Ishikawa (cell line): Measurements from ENCODE around the gene CNGA1.

Source experiments
- CEBPB ChIP-seq: IDR thresholded peaks from 2 replicates; pipeline ENCODE4 v1.6.1; 2012
- CREB1 ChIP-seq: IDR thresholded peaks from 2 replicates; pipeline ENCODE4 v1.6.1; 2012; ENCODE audit warnings: low read depth
- EGR1 ChIP-seq: IDR thresholded peaks from 2 replicates; pipeline ENCODE4 v1.6.1; 2012
- EP300 ChIP-seq: IDR thresholded peaks from 2 replicates; pipeline ENCODE4 v1.6.1; 2012; ENCODE audit warnings: borderline replicate concordance
- FOXM1 ChIP-seq: IDR thresholded peaks from 2 replicates; pipeline ENCODE4 v1.6.1; 2012; ENCODE audit warnings: low read depth, borderline replicate concordance
- NFIC ChIP-seq: IDR thresholded peaks from 2 replicates; pipeline ENCODE4 v1.6.1; 2012
- RAD21 ChIP-seq: IDR thresholded peaks from 2 replicates; pipeline ENCODE4 v1.6.1; 2012; ENCODE audit warnings: low read depth
- TAF1 ChIP-seq: IDR thresholded peaks from 2 replicates; pipeline ENCODE4 v1.6.1; 2012; ENCODE audit warnings: low read depth, mild to moderate bottlenecking
- TCF12 ChIP-seq: IDR thresholded peaks from 2 replicates; pipeline ENCODE4 v1.6.1; 2012; ENCODE audit warnings: low read depth
- TEAD4 ChIP-seq: IDR thresholded peaks from 2 replicates; pipeline ENCODE4 v1.6.1; 2012
- YY1 ChIP-seq: IDR thresholded peaks from 2 replicates; pipeline ENCODE4 v1.6.1; 2012; ENCODE audit warnings: low read depth
- ZBTB7A ChIP-seq: IDR thresholded peaks from 2 replicates; pipeline ENCODE4 v1.6.1; 2012; ENCODE audit warnings: low read depth
- TF ChIP-seq, protein P1 (sequence below): IDR thresholded peaks from 2 replicates; pipeline ENCODE4 v1.6.1; 2012; ENCODE audit warnings: low read depth, mild to moderate bottlenecking
- TF ChIP-seq, protein P2 (sequence below): IDR thresholded peaks from 2 replicates; pipeline ENCODE4 v1.6.1; 2012
- TF ChIP-seq, protein P3 (sequence below): IDR thresholded peaks from 2 replicates; pipeline ENCODE4 v1.6.1; 2012

The CNGA1 gene

DNA sequence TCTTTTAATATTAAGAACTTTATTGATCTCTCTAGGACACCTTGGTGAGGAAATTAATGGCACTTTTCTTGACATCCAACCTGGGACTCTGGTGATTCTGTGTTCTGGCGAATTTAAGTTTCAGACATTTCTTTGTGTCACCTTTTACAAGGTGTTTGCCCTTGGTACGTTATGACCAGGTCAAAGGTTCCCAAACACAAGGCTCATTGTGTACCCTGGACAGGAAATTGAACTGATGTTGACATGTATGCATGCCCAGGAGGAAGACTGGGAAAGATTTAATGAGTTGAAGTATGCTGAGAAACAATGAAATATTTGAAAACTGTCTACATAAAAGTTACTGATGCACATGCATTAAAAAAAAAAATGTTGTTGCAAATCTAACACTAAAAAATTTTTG, 22.2 kb upstream of the CNGA1 start:
- TF ChIP-seq TCF12 (no peak), RAD21 (no peak), NFIC (no peak), YY1 (no peak), EP300 (no peak), ZBTB7A (no peak), TAF1 (no peak), TEAD4 (no peak), EGR1 (no peak), CREB1 (no peak), FOXM1 (no peak), CEBPB (no peak)
- TF ChIP-seq, protein P1, sequence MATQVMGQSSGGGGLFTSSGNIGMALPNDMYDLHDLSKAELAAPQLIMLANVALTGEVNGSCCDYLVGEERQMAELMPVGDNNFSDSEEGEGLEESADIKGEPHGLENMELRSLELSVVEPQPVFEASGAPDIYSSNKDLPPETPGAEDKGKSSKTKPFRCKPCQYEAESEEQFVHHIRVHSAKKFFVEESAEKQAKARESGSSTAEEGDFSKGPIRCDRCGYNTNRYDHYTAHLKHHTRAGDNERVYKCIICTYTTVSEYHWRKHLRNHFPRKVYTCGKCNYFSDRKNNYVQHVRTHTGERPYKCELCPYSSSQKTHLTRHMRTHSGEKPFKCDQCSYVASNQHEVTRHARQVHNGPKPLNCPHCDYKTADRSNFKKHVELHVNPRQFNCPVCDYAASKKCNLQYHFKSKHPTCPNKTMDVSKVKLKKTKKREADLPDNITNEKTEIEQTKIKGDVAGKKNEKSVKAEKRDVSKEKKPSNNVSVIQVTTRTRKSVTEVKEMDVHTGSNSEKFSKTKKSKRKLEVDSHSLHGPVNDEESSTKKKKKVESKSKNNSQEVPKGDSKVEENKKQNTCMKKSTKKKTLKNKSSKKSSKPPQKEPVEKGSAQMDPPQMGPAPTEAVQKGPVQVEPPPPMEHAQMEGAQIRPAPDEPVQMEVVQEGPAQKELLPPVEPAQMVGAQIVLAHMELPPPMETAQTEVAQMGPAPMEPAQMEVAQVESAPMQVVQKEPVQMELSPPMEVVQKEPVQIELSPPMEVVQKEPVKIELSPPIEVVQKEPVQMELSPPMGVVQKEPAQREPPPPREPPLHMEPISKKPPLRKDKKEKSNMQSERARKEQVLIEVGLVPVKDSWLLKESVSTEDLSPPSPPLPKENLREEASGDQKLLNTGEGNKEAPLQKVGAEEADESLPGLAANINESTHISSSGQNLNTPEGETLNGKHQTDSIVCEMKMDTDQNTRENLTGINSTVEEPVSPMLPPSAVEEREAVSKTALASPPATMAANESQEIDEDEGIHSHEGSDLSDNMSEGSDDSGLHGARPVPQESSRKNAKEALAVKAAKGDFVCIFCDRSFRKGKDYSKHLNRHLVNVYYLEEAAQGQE = no peak
- TF ChIP-seq, protein P2, sequence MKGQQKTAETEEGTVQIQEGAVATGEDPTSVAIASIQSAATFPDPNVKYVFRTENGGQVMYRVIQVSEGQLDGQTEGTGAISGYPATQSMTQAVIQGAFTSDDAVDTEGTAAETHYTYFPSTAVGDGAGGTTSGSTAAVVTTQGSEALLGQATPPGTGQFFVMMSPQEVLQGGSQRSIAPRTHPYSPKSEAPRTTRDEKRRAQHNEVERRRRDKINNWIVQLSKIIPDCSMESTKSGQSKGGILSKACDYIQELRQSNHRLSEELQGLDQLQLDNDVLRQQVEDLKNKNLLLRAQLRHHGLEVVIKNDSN = no peak
- TF ChIP-seq, protein P3, sequence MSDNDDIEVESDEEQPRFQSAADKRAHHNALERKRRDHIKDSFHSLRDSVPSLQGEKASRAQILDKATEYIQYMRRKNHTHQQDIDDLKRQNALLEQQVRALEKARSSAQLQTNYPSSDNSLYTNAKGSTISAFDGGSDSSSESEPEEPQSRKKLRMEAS = no peak

DNA sequence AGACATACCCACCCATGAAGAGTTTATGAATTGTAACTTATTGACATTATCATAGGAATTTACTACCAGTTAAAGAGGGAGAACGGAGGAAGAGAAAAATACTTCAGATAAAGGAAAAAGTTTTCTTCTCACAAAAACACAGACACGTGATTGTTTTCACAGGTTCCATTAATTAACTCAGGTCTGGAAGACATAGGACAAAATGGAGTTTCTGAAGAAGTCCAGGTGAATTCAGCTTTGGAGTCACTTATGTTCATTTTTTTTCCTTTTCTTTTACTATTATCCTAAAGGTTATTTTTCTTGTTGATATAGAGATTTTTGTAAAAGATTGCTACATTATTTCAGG, 20.6 kb upstream of the CNGA1 start:
- no peak for TF ChIP-seq ZBTB7A
- TF ChIP-seq, protein P2 = no peak

DNA sequence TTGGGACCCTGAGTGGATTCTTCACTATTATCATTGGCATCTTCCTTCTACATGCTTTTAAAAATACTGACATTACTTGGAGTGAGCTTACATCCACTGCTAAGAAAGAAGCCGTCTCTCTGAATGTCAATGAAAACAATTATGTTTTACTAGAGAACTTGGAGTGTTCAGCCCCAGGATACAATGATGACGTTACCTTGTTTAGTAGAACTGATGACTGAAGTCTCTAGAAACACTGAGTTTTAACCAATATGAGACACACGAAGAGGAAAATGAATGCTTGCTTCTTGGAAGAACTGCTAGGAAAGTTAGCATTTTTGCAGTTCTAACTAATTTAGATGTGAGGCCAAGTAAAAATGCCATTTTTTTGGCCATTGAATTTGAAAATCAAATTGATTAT, 19.5 kb upstream of the CNGA1 start:
- TF ChIP-seq EGR1 = no peak
- no peak for TF ChIP-seq TEAD4
- TF ChIP-seq TCF12 = no peak
- TF ChIP-seq EP300 = no peak
- TF ChIP-seq, protein P1 = no peak
- TF ChIP-seq ZBTB7A = no peak
- TF ChIP-seq, protein P3 = no peak
- no peak for TF ChIP-seq FOXM1
- no peak for TF ChIP-seq YY1
- no peak for TF ChIP-seq NFIC
- no peak for TF ChIP-seq RAD21
- TF ChIP-seq TAF1 = no peak
- no peak for TF ChIP-seq CREB1
- TF ChIP-seq, protein P2 = no peak
- no peak for TF ChIP-seq CEBPB

DNA sequence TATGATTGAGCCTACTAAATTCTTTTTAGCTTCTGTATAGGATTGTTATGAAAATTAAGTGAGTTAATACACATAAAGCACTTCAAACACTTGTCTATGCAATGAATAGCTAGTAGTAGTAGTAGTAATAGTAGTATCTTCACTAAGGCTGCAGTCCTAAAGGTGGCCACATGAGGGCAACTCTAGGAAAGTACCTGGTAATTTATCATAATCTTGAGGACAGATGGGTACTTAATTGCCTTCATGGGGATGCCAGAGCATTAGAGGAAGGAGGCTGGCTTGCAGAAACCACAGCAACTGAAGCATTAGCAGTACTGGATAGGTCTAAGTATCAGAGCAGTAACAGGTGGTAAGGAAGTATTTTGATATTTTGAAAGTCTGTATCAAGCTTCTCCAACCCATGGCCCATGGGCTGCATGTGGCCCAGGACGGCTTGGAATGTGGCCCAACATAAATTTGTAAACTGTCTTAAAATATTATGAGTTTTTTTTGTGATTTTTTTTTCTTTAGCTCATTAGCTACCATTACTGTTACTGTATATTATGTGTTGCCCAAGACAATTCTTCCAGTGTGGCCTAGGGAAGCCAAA, 17.4 kb upstream of the CNGA1 start:
- TF ChIP-seq CREB1 (no peak), ZBTB7A (no peak), EGR1 (no peak), CEBPB (no peak), RAD21 (peak; percentile 41)
- TF ChIP-seq, protein P2 = no peak

DNA sequence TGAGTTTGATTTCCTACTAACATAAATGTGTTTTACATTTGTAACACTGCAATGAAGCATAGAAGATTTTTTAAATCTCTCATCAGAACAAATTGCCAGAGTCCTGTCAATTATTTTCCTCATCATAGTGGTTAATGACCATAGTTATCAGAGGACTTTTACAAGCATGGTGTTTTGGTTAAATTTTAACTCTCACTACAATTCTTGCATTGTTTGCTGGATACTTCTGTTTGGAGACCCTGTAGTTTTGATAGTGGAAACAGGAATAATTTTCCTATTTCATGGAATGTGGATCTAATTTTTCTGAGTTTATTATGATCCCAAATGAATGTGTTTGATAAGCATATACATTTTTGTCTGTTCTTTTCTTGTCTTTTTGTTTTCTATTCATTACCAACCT, 16.9 kb upstream of the CNGA1 start:
- TF ChIP-seq YY1 = no peak
- TF ChIP-seq, protein P1 = no peak
- no peak for TF ChIP-seq FOXM1
- no peak for TF ChIP-seq EGR1
- TF ChIP-seq, protein P3 = no peak
- TF ChIP-seq TCF12 = no peak
- TF ChIP-seq EP300 = no peak
